Measurements from ENCODE around the gene FBXL7. TPM values are rescaled to one million over a fixed set of nuclear protein-coding genes. Genes with fewer than 3 reads are reported as not detected.

Gene FBXL7
- total RNA-seq, 2 experiments from 2014 or later, result not detected

DNA sequence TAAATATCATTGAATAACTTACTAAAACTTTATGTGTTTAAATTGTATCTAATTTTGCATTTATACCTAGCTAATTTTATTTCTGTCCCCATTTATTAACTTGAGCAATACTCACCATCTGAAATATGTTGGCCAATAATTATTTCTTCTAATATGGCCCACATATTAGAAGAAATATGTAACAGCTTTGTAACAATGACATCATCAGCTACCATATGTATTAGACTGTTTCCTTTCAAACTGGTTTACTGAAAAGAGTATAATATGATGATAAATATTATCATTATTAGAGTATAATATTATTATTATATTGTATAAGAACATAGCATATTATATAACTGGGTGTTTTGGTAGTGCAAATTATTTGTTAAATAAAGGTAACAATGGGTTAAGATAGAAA, 220.5 kb downstream of the FBXL7 start:
- no peak for TF ChIP-seq EZH2phosphoT487 (IDR thresholded peaks at IDR 0.05; ENCODE audit: borderline replicate concordance, low read depth, low read length)
- TF ChIP-seq, protein P1, sequence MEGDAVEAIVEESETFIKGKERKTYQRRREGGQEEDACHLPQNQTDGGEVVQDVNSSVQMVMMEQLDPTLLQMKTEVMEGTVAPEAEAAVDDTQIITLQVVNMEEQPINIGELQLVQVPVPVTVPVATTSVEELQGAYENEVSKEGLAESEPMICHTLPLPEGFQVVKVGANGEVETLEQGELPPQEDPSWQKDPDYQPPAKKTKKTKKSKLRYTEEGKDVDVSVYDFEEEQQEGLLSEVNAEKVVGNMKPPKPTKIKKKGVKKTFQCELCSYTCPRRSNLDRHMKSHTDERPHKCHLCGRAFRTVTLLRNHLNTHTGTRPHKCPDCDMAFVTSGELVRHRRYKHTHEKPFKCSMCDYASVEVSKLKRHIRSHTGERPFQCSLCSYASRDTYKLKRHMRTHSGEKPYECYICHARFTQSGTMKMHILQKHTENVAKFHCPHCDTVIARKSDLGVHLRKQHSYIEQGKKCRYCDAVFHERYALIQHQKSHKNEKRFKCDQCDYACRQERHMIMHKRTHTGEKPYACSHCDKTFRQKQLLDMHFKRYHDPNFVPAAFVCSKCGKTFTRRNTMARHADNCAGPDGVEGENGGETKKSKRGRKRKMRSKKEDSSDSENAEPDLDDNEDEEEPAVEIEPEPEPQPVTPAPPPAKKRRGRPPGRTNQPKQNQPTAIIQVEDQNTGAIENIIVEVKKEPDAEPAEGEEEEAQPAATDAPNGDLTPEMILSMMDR (conservative IDR thresholded peaks at IDR 0.05; ENCODE audit: low read length), result no peak
- BruUV-seq (replicated peaks), result no TSS peak
- intact Hi-C loops (cut with micrococcal nuclease; ENCODE audit: unreplicated experiment), result no loop called here
- no peak overlapping the region for H3K4me3 ChIP-seq (ENCODE audit: low read depth, low read length, poor library complexity, severe bottlenecking)
- no peaks in the 10 kb centered on the region for H3K4me1 ChIP-seq (ENCODE audit: insufficient read depth, low read length, poor library complexity, severe bottlenecking)
- POLR2A ChIA-PET, result no interaction called here
- H3K36me3 ChIP-seq (ENCODE audit: insufficient read depth, low read length), result no peaks in the 10 kb centered on the region
- H2AFZ ChIP-seq (ENCODE audit: low read length), result no peak overlapping the region
- H3K9me2 ChIP-seq (ENCODE audit: insufficient read depth, low read length), result no peaks in the 10 kb centered on the region
- H3K27ac ChIP-seq (ENCODE audit: low read depth, low read length, poor library complexity, severe bottlenecking), result no peak overlapping the region
- CTCF ChIA-PET (ENCODE audit: unreplicated experiment), result no interaction called here
- H3K9me3 ChIP-seq (ENCODE audit: low read length), result no peaks in the 10 kb centered on the region
- no peaks in the 10 kb centered on the region for H3K79me2 ChIP-seq (ENCODE audit: insufficient read depth, low read depth, low read length)
- no peak overlapping the region for H3K4me2 ChIP-seq (ENCODE audit: low read length)
- DNase-seq (ENCODE audit: low spot score), result no peak
- no peaks in the 10 kb centered on the region for H4K20me1 ChIP-seq (ENCODE audit: insufficient read depth, low read length)

DNA sequence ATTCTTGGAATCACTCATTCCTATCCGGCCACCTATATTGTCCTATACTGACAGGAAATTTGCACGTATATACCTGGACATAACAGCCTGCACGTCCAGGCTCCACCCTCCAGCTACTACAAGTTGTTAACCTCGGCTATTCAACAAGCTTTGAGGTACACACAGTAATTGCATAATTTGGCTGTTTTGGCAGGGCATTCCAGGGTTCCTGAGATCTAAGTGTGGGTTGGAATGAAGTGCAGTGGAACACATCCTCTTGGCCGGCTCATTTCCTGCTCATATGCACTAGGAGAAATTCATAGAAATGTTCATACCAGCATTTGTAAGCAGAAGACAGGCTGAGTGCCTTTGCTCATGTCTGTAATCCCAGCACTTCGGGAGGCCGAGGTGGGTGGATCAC, 222.3 kb downstream of the FBXL7 start:
- Histone ChIP-seq H3K9me2 (ENCODE audit: insufficient read depth, low read length) (no peaks in the 10 kb centered on the region), H3K4me3 (ENCODE audit: low read depth, low read length, poor library complexity, severe bottlenecking) (no peak overlapping the region), H4K20me1 (ENCODE audit: insufficient read depth, low read length) (no peaks in the 10 kb centered on the region), H3K36me3 (ENCODE audit: insufficient read depth, low read length) (no peaks in the 10 kb centered on the region), H2AFZ (ENCODE audit: low read length) (no peak overlapping the region), H3K79me2 (ENCODE audit: insufficient read depth, low read depth, low read length) (no peaks in the 10 kb centered on the region), H3K4me1 (ENCODE audit: insufficient read depth, low read length, poor library complexity, severe bottlenecking) (no peaks in the 10 kb centered on the region), H3K27ac (ENCODE audit: low read depth, low read length, poor library complexity, severe bottlenecking) (no peak overlapping the region), H3K9me3 (ENCODE audit: low read length) (no peaks in the 10 kb centered on the region), H3K4me2 (ENCODE audit: low read length) (no peak overlapping the region)
- ChIA-PET POLR2A (no interaction called here), CTCF (ENCODE audit: unreplicated experiment) (no interaction called here)
- TF ChIP-seq, protein P1 (conservative IDR thresholded peaks at IDR 0.05; ENCODE audit: low read length), result no peak
- TF ChIP-seq EZH2phosphoT487 (IDR thresholded peaks at IDR 0.05; ENCODE audit: borderline replicate concordance, low read depth, low read length), result no peak
- intact Hi-C loops (cut with micrococcal nuclease; ENCODE audit: unreplicated experiment), result no loop called here
- DNase-seq (ENCODE audit: low spot score), result no peak
- no TSS peak for BruUV-seq (replicated peaks)

DNA sequence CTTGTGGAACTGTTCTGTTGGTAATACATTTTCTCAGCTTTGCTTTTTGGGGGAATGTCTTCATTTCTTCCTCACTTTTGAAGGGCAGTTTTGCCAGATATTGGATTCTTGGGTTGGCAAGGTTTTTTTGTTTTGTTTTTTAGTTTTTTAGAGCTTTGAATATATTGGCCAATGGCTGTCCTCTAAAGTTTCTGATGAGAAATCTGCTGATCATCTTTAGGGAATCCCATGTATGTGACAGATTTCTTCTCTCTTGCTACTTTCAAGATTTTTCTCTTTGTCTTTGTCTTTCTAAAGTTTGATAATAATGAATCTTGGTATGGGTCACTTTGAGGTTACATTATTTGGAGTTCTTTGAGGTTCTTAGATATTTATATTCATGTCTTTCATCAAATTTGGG, 227.4 kb downstream of the FBXL7 start:
- CTCF ChIA-PET (ENCODE audit: unreplicated experiment), result no interaction called here
- Histone ChIP-seq H2AFZ (ENCODE audit: low read length) (no peak overlapping the region), H3K79me2 (ENCODE audit: insufficient read depth, low read depth, low read length) (no peaks in the 10 kb centered on the region), H3K27ac (ENCODE audit: low read depth, low read length, poor library complexity, severe bottlenecking) (no peak overlapping the region), H3K9me2 (ENCODE audit: insufficient read depth, low read length) (no peaks in the 10 kb centered on the region), H3K4me3 (ENCODE audit: low read depth, low read length, poor library complexity, severe bottlenecking) (no peak overlapping the region), H3K4me2 (ENCODE audit: low read length) (no peak overlapping the region), H3K4me1 (ENCODE audit: insufficient read depth, low read length, poor library complexity, severe bottlenecking) (no peaks in the 10 kb centered on the region), H3K36me3 (ENCODE audit: insufficient read depth, low read length) (no peaks in the 10 kb centered on the region), H4K20me1 (ENCODE audit: insufficient read depth, low read length) (no peaks in the 10 kb centered on the region), H3K9me3 (ENCODE audit: low read length) (no peaks in the 10 kb centered on the region; the same call in 1 of the 2 replicates)
- BruUV-seq (replicated peaks), result no TSS peak
- no peak for TF ChIP-seq EZH2phosphoT487 (IDR thresholded peaks at IDR 0.05; ENCODE audit: borderline replicate concordance, low read depth, low read length)
- TF ChIP-seq, protein P1 (conservative IDR thresholded peaks at IDR 0.05; ENCODE audit: low read length), result no peak
- intact Hi-C loops (cut with micrococcal nuclease; ENCODE audit: unreplicated experiment), result no loop called here
- POLR2A ChIA-PET, result no interaction called here
- DNase-seq (ENCODE audit: low spot score), result no peak
